Measurements from ENCODE around the gene DOCK10.

Gene DOCK10

GRCh38 chr2:224973112-224974016, 68.9 kb downstream of the DOCK10 start:
- no peak for DNase-seq

DNA sequence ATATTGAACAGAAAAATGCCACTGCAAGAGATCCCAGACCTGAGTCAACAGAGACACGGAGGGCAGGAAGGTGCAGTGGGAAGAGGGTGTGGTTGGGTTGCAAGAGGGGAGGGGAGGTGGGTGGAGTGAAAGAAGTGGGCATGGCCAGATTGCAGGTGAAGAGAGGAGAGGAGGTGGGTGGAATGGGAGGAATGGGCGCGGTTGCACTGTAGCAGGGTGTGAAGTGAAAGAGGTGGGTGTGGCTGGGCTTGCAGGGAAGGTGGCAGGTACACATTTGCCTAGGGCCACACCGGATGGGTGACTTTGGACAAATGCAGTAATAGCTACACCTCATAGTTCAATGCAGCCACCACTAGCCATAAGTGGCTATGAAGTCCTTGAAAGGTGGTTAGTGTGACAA, 71.1 kb downstream of the DOCK10 start:
- DNase-seq, result no peak

DNA sequence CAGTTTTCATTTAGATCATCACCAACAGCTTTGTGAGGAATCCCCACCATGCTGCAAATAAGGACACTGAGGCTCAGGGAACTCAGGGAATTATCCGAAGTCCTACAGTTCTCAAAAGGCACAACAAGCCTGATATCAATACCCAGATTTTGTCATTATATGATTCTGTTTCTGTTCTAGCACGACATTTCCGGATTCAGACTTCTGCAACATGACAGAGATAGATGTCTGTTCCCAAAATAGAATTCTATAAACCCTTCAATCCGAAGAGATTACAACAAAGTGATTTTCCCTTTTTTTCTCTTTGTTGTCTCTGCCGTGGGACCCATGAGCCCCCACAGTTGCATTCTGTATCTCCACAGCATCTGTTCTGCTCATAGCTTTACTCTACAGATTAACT, 72.0 kb downstream of the DOCK10 start:
- DNase-seq, result no peak

DNA sequence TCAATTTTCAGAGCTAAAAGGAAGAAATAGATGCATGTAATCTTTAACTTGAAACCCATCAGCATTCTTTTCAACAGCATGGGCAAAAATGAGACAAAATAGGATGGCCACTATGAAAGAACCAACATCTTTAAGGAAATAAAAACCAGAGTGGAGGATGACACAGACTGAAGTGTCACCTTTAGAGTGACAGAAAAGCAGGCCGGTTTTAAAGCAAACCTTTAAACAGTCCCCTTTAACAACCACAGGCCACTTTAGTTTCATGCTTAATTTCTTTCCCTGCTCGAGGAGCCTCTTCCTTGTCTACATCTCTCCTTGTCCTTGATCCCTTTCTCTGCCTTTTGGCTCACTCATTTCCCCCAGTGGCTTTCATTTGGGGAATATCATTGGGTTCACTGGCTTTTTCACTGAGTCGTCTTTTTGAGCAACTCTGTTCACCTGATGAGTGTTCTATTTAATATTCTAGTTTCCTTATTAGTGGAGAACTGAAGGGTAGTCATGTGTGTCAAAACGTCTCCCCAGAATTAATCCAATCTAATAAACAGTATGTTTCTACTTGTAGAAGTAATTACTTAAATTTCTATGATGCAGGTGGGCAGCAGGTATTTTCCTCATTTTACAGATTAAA, 72.5 kb downstream of the DOCK10 start:
- DNase-seq, result no peak

DNA sequence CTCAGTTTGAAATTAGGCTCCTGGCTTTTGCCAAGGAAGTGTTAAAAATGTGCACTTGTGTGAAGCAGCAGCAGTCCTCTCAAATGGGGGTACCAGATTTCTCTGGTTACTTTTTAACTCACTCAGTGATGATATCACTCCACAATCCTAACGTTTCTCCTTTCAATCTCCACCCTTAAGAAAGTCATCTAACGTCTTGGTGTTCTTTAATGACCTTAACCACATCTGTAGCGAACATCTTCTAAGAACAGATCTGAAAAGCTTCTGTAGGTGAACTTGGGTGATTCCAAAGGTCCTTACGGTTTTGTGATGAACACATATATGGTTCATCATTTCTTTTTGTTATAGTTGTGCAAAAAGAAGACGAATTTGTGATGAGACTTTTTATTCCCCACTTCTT, 73.2 kb downstream of the DOCK10 start:
- no peak for DNase-seq

DNA sequence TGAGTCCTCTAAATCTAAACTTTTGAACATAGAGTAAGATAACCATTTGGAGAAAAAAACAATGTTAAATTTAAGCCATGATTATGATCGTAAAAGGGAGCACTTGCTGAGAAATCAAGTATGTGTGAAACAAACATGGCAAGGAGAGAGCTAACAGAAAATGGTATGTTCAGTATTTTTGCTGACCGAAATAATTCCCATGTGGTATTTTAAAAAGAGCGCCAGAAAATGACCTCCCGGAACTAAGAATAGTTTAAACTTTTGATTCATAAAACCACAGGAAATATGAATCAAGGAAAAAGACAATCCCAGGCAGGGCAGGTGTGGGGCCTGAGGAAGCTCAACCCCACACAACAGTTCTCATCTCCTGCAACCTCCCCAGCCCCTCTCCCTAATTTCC, 74.2 kb downstream of the DOCK10 start:
- DNase-seq, result no peak

DNA sequence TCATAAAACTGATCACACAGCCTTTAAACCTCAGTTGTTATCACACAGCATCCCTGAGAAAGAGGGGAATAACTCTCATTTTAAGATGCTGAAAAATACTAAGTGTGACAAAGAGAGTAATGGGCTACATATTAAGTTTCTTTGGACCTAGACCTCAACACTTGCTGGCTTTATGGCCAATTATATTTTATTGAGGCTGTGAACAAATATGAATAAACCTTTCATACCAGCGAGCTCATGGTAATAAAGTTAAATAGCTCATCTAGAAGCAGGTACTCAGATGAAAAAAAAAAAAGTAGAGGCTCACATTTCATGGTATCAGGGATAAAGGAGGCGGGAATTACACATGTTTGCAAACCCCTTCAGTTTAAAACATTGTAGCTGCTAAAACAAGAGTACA, 75.7 kb downstream of the DOCK10 start:
- no peak for DNase-seq

- DNase-seq, result no peak
Measured at GRCh38 chr2:224959556-224959955, 82.7 kb downstream of the DOCK10 start.

GRCh38 chr2:224958873-224959272, 83.4 kb downstream of the DOCK10 start:
- no peak for DNase-seq

DNA sequence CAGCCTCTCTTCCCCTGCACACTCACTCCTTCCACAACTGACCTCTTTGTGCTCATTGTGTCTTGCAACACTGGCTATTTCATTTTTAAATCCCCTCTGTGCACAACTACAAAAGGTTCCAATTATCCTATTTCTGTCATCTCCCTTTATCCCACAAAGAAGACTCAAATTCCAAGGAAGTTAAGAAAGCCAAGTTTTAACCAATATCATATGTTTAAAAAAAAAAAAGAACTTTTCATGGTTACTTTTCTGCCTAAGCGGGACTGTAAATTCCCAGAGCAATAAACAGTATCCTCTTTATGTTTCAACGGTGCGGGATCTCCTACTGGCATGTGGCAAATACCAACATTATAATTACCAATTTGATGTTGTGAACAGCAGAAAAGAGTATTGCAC, 83.8 kb downstream of the DOCK10 start:
- no peak for DNase-seq

GRCh38 chr2:224957540-224958461, 84.5 kb downstream of the DOCK10 start:
- DNase-seq, result no peak

DNA sequence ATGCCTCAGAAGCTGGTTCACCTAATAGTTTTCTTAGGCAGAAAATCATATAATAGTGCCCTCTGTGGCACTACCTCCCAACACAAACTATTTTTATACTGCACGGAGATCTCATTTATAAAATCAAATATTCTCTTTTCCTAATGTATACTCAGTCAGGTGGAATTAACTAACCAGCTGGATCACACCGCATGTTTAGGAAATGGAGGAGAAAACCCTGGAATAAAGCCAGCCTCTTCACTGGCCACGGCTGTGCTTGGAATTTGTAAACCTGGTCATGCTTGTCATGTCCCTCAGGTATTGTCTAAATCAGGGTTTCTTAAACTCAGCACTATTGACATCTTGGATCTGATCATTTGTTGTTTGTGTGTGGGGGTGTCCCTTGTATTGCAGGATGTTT, 85.6 kb downstream of the DOCK10 start:
- no peak for DNase-seq

GRCh38 chr2:224954980-224955379, 87.3 kb downstream of the DOCK10 start:
- DNase-seq, result no peak

GRCh38 chr2:224952936-224953657, 89.2 kb downstream of the DOCK10 start:
- DNase-seq, result no peak

DNA sequence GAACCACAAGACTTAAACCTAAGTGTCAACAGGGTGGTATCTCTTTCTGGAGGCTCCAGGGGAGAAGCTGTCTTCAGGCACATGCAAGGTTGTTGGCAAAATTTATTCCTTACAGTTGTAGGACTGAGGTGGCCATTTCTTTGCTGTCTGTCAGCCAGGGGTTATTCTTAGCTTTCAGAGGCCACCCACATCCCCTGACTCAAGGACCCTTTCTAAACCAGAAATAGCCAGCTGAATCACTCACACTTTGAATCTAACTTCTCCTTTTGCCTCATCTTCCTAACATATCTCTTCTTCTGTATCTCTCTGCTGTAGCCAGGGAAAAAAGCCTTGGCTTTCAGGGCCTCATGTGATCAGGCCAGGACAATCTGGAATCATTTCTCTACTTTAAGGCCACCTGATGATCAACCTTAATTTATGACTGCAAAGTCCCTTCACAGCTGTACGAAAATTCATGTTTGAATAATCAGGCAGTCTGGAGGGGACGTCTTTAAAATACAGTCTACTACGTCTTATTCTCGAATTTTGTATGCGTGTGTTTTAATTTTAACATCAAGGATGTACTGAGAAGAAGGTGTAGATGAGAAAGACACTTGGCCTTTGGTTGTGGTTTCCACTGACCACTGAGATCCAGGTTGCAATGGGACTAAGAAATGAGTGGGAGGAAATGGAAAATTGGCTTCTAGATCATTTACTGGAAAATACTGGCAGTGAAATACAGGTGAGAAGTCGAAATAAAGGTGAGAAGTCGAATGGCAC, 90.4 kb downstream of the DOCK10 start:
- peak in 1 of 2 donors; percentile 52 for DNase-seq

GRCh38 chr2:224948859-224949258, 93.4 kb downstream of the DOCK10 start:
- DNase-seq, result no peak

- DNase-seq, result no peak
Measured at GRCh38 chr2:224948005-224948404, 94.3 kb downstream of the DOCK10 start.

- no peak for DNase-seq
Measured at GRCh38 chr2:224947566-224947965, 94.7 kb downstream of the DOCK10 start.

- DNase-seq, result no peak
Measured at GRCh38 chr2:224946895-224947294, 95.4 kb downstream of the DOCK10 start.

DNA sequence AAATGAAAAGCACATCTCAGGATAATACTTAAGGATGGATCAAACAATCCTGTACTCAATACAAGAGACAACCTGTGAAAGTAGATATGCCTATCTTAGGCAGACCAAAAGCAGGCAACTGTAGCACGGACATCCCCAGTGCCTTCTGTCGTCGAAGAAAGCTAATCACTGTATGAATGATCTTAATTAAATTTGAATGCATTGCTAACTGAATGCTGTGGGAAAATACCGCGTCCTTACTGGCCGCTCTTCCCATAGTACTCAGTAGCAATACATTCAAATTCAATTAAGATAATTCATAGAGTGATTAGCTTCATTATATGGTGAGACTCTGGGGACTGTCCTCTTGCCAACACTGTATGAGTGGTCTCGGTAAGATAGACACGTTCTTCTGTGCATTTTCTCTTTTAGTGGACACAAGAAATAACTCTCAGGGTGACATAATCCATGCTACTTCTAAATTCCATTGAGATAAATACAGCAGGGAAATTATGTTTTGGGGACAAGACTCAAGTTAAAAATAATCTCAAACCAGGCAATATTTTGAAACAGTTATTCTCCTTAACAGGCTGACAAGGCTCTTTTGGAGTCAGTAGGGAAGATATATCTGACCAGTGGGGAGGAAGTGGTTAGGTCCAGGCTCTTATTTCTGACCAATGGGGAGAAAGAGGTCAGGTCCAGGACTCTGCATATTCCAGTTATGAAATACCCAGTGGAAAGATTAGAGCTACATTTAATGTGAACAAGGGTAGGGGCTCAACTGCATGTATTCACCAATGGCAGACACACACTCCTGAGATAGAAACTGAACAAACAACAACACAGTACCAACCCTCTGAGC, 97.3 kb downstream of the DOCK10 start:
- no peak for DNase-seq

- DNase-seq, result peak; percentile 48 to 60
Measured at GRCh38 chr2:224943601-224944041, 98.6 kb downstream of the DOCK10 start.

All from stimulated activated CD4-positive, alpha-beta T cell treated with anti-CD3 and anti-CD28 coated beads, Interleukin-2, amount 100 ng/mL, for 24 hours (primary cell).